Measurements from ENCODE around the gene ATG4C. TPM values are rescaled to one million over a fixed set of nuclear protein-coding genes. Genes with fewer than 3 reads are reported as not detected.

Gene ATG4C
- polyA plus RNA-seq, 2 of the 4 experiments (the other 2 are of a cell fraction), result 6.5 to 14.8 TPM

DNA sequence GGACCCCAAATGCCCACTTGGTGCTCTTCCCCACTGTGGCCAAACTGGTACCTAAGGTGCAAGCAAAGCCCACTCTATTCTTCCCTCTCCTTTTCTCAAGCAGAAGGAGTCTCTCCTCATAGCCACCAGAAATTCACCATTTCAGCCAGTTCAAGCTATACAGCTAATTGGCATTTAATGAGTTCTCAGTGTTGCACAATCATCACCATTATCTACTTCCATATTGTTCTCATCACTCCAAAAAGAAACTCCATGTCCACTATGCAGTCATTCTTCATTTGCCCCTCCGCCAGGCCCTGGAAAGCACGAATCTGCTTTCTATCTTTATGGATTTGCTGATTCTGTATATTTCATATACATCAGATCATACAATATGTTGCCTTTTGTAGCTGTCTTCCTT, 9.9 kb upstream of the ATG4C start:
- 39% methylated on average over 2 of the region's 2 CpGs for WGBS (ENCODE audit: missing lambda C conversion rate)
- ChIA-PET POLR2A (no interaction called here), CTCF (interaction anchor here (1.3 kb wide), 1 partner anchor 243 kb away, joined by 4 read pairs; no protein-coding TSS in a partner anchor)
- no peak for DNase-seq (ENCODE audit: low read depth in 1 of 2, low spot score in 1 of 2)
- Histone ChIP-seq H3K4me2 (no peak overlapping the region), H3K27ac (no peak overlapping the region), H3K9me3 (no peaks in the 10 kb centered on the region), H3K4me3 (no peak overlapping the region), H3K4me1 (no peaks in the 10 kb centered on the region)
- no peak for ATAC-seq
- TF ChIP-seq TP53 (CRISPR knock-in tag; IDR thresholded peaks at IDR 0.05), result no peak
- TF ChIP-seq, protein P1, sequence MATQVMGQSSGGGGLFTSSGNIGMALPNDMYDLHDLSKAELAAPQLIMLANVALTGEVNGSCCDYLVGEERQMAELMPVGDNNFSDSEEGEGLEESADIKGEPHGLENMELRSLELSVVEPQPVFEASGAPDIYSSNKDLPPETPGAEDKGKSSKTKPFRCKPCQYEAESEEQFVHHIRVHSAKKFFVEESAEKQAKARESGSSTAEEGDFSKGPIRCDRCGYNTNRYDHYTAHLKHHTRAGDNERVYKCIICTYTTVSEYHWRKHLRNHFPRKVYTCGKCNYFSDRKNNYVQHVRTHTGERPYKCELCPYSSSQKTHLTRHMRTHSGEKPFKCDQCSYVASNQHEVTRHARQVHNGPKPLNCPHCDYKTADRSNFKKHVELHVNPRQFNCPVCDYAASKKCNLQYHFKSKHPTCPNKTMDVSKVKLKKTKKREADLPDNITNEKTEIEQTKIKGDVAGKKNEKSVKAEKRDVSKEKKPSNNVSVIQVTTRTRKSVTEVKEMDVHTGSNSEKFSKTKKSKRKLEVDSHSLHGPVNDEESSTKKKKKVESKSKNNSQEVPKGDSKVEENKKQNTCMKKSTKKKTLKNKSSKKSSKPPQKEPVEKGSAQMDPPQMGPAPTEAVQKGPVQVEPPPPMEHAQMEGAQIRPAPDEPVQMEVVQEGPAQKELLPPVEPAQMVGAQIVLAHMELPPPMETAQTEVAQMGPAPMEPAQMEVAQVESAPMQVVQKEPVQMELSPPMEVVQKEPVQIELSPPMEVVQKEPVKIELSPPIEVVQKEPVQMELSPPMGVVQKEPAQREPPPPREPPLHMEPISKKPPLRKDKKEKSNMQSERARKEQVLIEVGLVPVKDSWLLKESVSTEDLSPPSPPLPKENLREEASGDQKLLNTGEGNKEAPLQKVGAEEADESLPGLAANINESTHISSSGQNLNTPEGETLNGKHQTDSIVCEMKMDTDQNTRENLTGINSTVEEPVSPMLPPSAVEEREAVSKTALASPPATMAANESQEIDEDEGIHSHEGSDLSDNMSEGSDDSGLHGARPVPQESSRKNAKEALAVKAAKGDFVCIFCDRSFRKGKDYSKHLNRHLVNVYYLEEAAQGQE (IDR thresholded peaks at IDR 0.05), result no peak
- no peak for TF ChIP-seq POLR2A (IDR thresholded peaks at IDR 0.05; ENCODE audit: low read length)
- FAIRE-seq, result no peak

DNA sequence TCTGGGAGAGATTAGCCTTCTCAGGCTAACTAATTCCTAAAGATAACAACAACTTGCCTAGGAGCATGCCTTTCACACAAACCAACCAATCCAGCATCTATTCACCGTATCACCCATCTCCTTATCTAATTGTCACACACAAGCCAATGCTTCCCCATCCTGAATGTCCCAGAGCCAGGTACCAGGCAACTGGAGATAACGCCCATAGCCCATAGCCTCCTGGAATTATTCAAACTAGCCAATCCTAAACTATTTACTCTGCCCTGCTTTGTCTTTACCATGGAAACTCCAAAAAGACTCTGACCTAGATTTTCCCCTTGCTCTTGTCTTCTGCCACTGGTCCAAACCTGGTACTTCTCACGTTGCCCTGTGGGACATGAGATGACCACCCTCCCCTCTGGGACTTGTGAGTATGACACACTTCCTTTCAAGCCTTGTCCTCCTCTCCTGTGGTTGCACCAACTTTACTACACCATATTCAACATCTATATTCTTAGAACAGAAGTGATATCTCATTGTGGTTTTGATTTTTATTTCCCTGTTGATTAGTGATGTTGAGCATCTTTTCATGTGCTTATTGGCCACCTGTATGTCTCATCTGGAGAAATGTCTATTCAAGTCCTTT, 8.8 kb upstream of the ATG4C start:
- no peak overlapping the region for H3K4me2 ChIP-seq
- H3K27ac ChIP-seq, result no peak overlapping the region
- ATAC-seq, result no peak
- no peak overlapping the region for H3K4me3 ChIP-seq
- DNase-seq (ENCODE audit: low read depth in 1 of 2, low spot score in 1 of 2), result no peak
- FAIRE-seq, result no peak
- WGBS (ENCODE audit: missing lambda C conversion rate), result 36% methylated on average over 3 of the region's 3 CpGs
- H3K9me3 ChIP-seq, result no peaks in the 10 kb centered on the region
- no peaks in the 10 kb centered on the region for H3K4me1 ChIP-seq
- TF ChIP-seq JUN (IDR thresholded peaks at IDR 0.05) (no peak), EP300 (IDR thresholded peaks at IDR 0.05) (no peak), PHF8 (IDR thresholded peaks at IDR 0.05; ENCODE audit: borderline replicate concordance, low read depth) (no peak), NFE2L2 (conservative IDR thresholded peaks at IDR 0.05; ENCODE audit: low read length) (no peak), ZFP36 (IDR thresholded peaks at IDR 0.05; ENCODE audit: borderline replicate concordance, partially characterized antibody) (no peak), ZNF302 (CRISPR knock-in tag; IDR thresholded peaks at IDR 0.05) (no peak), SMC3 (IDR thresholded peaks at IDR 0.05) (no peak)
- TF ChIP-seq, protein P2, sequence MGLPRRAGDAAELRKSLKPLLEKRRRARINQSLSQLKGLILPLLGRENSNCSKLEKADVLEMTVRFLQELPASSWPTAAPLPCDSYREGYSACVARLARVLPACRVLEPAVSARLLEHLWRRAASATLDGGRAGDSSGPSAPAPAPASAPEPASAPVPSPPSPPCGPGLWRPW (IDR thresholded peaks at IDR 0.05), result no peak
- TF ChIP-seq, protein P3, sequence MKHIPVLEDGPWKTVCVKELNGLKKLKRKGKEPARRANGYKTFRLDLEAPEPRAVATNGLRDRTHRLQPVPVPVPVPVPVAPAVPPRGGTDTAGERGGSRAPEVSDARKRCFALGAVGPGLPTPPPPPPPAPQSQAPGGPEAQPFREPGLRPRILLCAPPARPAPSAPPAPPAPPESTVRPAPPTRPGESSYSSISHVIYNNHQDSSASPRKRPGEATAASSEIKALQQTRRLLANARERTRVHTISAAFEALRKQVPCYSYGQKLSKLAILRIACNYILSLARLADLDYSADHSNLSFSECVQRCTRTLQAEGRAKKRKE (CRISPR knock-in tag; IDR thresholded peaks at IDR 0.05; ENCODE audit: low read depth), result no peak
- ChIA-PET POLR2A (no interaction called here), CTCF (interaction anchor here (1.4 kb wide), 1 partner anchor 28 kb away, joined by 6 read pairs; no protein-coding TSS in a partner anchor)

DNA sequence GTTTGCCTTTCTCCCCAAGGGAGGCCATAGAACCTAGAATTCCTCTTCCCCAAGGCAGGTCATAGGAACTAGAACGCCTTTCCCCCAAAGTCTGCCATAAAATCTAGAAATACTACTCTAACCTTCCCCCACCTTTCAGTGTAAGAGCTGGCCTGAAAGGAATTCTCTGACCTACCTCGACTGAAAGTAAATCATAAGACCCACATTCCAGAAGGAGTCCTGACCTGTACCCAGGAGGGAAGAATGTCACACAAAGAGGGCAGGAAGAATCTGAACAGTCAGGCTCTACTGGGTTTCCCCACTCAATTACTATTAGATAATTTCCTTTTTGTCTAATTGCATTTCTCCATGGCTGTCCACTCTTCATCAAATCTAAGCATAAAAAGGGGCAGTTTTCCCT, 5.7 kb upstream of the ATG4C start:
- Histone ChIP-seq H3K4me2 (no peak overlapping the region), H3K27ac (no peak overlapping the region), H3K9me3 (no peaks in the 10 kb centered on the region), H3K4me3 (no peak overlapping the region), H3K4me1 (no peaks in the 10 kb centered on the region)
- POLR2A ChIA-PET, result no interaction called here
- ATAC-seq, result no peak
- CTCF ChIA-PET, result interaction anchor here (1.1 kb wide), 1 partner anchor 32 kb away, joined by 3 read pairs; no protein-coding TSS in a partner anchor
- no peak for TF ChIP-seq RAD21 (conservative IDR thresholded peaks at IDR 0.05 in 1 of 2, IDR thresholded peaks at IDR 0.05 in 1 of 2)
- no peak for TF ChIP-seq CBX8 (IDR thresholded peaks at IDR 0.05)
- TF ChIP-seq RNF2 (IDR thresholded peaks at IDR 0.05; ENCODE audit: borderline replicate concordance, low read depth), result no peak
- TF ChIP-seq ESRRA (IDR thresholded peaks at IDR 0.05; ENCODE audit: borderline replicate concordance, low read length), result no peak
- no peak for TF ChIP-seq POLR2AphosphoS2 (conservative IDR thresholded peaks at IDR 0.05; ENCODE audit: low read length)
- TF ChIP-seq ZSCAN20 (CRISPR knock-in tag; IDR thresholded peaks at IDR 0.05), result no peak
- no peak for TF ChIP-seq GATA3 (IDR thresholded peaks at IDR 0.05; ENCODE audit: borderline replicate concordance)
- TF ChIP-seq, protein P4, sequence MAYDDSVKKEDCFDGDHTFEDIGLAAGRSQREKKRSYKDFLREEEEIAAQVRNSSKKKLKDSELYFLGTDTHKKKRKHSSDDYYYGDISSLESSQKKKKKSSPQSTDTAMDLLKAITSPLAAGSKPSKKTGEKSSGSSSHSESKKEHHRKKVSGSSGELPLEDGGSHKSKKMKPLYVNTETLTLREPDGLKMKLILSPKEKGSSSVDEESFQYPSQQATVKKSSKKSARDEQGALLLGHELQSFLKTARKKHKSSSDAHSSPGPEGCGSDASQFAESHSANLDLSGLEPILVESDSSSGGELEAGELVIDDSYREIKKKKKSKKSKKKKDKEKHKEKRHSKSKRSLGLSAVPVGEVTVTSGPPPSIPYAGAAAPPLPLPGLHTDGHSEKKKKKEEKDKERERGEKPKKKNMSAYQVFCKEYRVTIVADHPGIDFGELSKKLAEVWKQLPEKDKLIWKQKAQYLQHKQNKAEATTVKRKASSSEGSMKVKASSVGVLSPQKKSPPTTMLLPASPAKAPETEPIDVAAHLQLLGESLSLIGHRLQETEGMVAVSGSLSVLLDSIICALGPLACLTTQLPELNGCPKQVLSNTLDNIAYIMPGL (CRISPR knock-in tag; IDR thresholded peaks at IDR 0.05; ENCODE audit: borderline replicate concordance), result no peak
- TF ChIP-seq EHMT2 (IDR thresholded peaks at IDR 0.05; ENCODE audit: low read depth), result no peak
- no peak for TF ChIP-seq NR3C1 (IDR thresholded peaks at IDR 0.05)
- no peak for TF ChIP-seq ZC3H11A (IDR thresholded peaks at IDR 0.05)
- no peak for TF ChIP-seq BHLHE40 (IDR thresholded peaks at IDR 0.05; ENCODE audit: low read depth, low read length)
- TF ChIP-seq CHD2 (IDR thresholded peaks at IDR 0.05; ENCODE audit: low read length, partially characterized antibody), result no peak
- no peak for DNase-seq (ENCODE audit: low read depth in 1 of 2, low spot score in 1 of 2)
- no peak for FAIRE-seq
- WGBS (ENCODE audit: missing lambda C conversion rate), result 45% methylated on average over 2 of the region's 2 CpGs
